GM23338 (cell line): Measurements from ENCODE around the gene WRNIP1. TPM values are rescaled to one million over a fixed set of nuclear protein-coding genes. Genes with fewer than 3 reads are reported as not detected.

Source experiments
- ATAC-seq: fragments of 200-7000 bp; cut with Tn5 transposase; 3 replicates; pipeline ENCODE4 v1.9.1; 2020
- DNase-seq: peaks from one replicate; pipeline ENCODE4 v3.0.0-alpha.2; 2015; ENCODE audit warnings: low spot score
- H2AFZ ChIP-seq: fragments of 200-600 bp; sonication (generic); 2 replicates; pipeline ENCODE4 v1.8.0; 2016; ENCODE audit warnings: antibody characterized with exemption, mild to moderate bottlenecking, moderate library complexity
- H3F3A ChIP-seq: fragments of 200-600 bp; sonication (generic); replicated peaks from 2 replicates; pipeline ENCODE4 v1.8.0; 2017; ENCODE audit warnings: antibody characterized with exemption, mixed run types, low read depth
- H3K27ac ChIP-seq: fragments of 200-600 bp; sonication (generic); 2 replicates; pipeline ENCODE4 v1.6.1; 2016; ENCODE audit warnings: low read depth
- H3K27me3 ChIP-seq: fragments of 200-600 bp; sonication (generic); 2 replicates; pipeline ENCODE4 v1.8.0; 2016; ENCODE audit warnings: mild to moderate bottlenecking, mixed run types, moderate library complexity; ENCODE audit not compliant: insufficient read depth
- H3K36me3 ChIP-seq: fragments of 200-600 bp; sonication (generic); 2 replicates; pipeline ENCODE4 v1.8.0; 2016; ENCODE audit warnings: mild to moderate bottlenecking; ENCODE audit not compliant: insufficient read depth
- H3K4me1 ChIP-seq: fragments of 200-600 bp; sonication (generic); 2 replicates; pipeline ENCODE4 v1.8.0; 2016; ENCODE audit warnings: mild to moderate bottlenecking, moderate library complexity; ENCODE audit not compliant: insufficient read depth
- H3K4me2 ChIP-seq: fragments of 200-600 bp; sonication (generic); 2 replicates; pipeline ENCODE4 v1.7.1; 2017; ENCODE audit warnings: mixed run types
- H3K4me3 ChIP-seq: fragments of 200-600 bp; sonication (generic); 2 replicates; pipeline ENCODE4 v1.6.1; 2016; ENCODE audit warnings: mixed run types
- H3K79me2 ChIP-seq: fragments of 200-600 bp; sonication (generic); replicated peaks from 2 replicates; pipeline ENCODE4 v1.8.0; 2017; ENCODE audit warnings: mild to moderate bottlenecking; ENCODE audit not compliant: insufficient read depth
- H3K9me2 ChIP-seq: fragments of 200-600 bp; sonication (generic); 2 replicates; pipeline ENCODE4 v1.8.0; 2017; ENCODE audit not compliant: insufficient read depth
- H4K20me1 ChIP-seq: fragments of 200-600 bp; sonication (generic); replicated peaks from 2 replicates; pipeline ENCODE4 v1.8.0; 2017; ENCODE audit warnings: mild to moderate bottlenecking; ENCODE audit not compliant: insufficient read depth
- H3K27ac Mint-ChIP-seq: 2 replicates; pipeline ENCODE4 v1.8.0; 2020; ENCODE audit warnings: inconsistent platforms, mild to moderate bottlenecking, moderate library complexity, mixed read lengths
- H3K27me3 Mint-ChIP-seq: 3 replicates; pipeline ENCODE4 v1.8.0; 2022; ENCODE audit warnings: low read depth, mild to moderate bottlenecking, moderate library complexity, mixed read lengths, inconsistent platforms; ENCODE audit not compliant: insufficient read depth, poor library complexity
- H3K36me3 Mint-ChIP-seq: 3 replicates; pipeline ENCODE4 v1.8.0; 2021; ENCODE audit warnings: low read depth, mild to moderate bottlenecking, inconsistent platforms, moderate library complexity, mixed read lengths
- H3K4me1 Mint-ChIP-seq: 3 replicates; pipeline ENCODE4 v1.8.0; 2020; ENCODE audit warnings: mild to moderate bottlenecking, inconsistent platforms, mixed read lengths
- H3K4me3 Mint-ChIP-seq: 3 replicates; pipeline ENCODE4 v1.8.0; 2021; ENCODE audit warnings: moderate library complexity, mild to moderate bottlenecking, inconsistent platforms, mixed read lengths
- H3K9me3 Mint-ChIP-seq: 3 replicates; pipeline ENCODE4 v1.8.0; 2020; ENCODE audit warnings: moderate library complexity, mild to moderate bottlenecking, inconsistent platforms, mixed read lengths
- CREB1 ChIP-seq: fragments of 250-450 bp; sonication (Bioruptor Pico); IDR thresholded peaks from 2 replicates; pipeline ENCODE4 v1.5.0; 2020; ENCODE audit warnings: low read depth, mild to moderate bottlenecking, moderate library complexity
- CTCF ChIP-seq, 2 experiments: fragments of 200-600 bp in 1 of 2; sonication (generic) in 1 of 2; conservative IDR thresholded peaks; 2 replicates each; pipeline versions ENCODE4 v1.5.1 to v1.6.1; 2016 to 2017; ENCODE audit warnings: antibody characterized with exemption in 2 of 2, low read depth in 2 of 2, mild to moderate bottlenecking in 2 of 2, moderate library complexity in 1 of 2
- EZH2phosphoT487 ChIP-seq: fragments of 200-600 bp; sonication (generic); IDR thresholded peaks from one replicate; pipeline ENCODE4 v1.8.1; 2018; ENCODE audit warnings: antibody characterized with exemption; ENCODE audit not compliant: unreplicated experiment
- JUNB ChIP-seq: IDR thresholded peaks from one replicate; pipeline ENCODE4 v1.6.1; 2016; ENCODE audit warnings: antibody characterized with exemption; ENCODE audit not compliant: unreplicated experiment
- NANOG ChIP-seq: IDR thresholded peaks from 2 replicates; pipeline ENCODE4 v1.6.1; 2016; ENCODE audit warnings: antibody characterized with exemption, borderline replicate concordance
- POLR2AphosphoS5 ChIP-seq: IDR thresholded peaks from 2 replicates; pipeline ENCODE4 v1.6.1; 2016; ENCODE audit warnings: antibody characterized with exemption, low read depth
- REST ChIP-seq: IDR thresholded peaks from one replicate; pipeline ENCODE4 v1.6.1; 2018; ENCODE audit warnings: antibody characterized with exemption; ENCODE audit not compliant: unreplicated experiment
- ZNF114 ChIP-seq: fragments of 250-450 bp; sonication (Bioruptor Pico); IDR thresholded peaks from 2 replicates; pipeline ENCODE4 v1.5.0; 2020; ENCODE audit warnings: mild to moderate bottlenecking, moderate library complexity
- ZNF331 ChIP-seq: fragments of 250-450 bp; sonication (Bioruptor Pico); IDR thresholded peaks from 2 replicates; pipeline ENCODE4 v1.5.0; 2020; ENCODE audit warnings: low read depth, mild to moderate bottlenecking, moderate library complexity
- ZNF462 ChIP-seq: fragments of 250-450 bp; sonication (Bioruptor Pico); IDR thresholded peaks from 2 replicates; pipeline ENCODE4 v1.5.0; 2020; ENCODE audit warnings: mild to moderate bottlenecking, moderate library complexity
- polyA plus RNA-seq: library from polyadenylated mRNA; unstranded; fragments of >200 nt; fragmentation: Nextera tagmentation; extraction: Ambion mirVana; gene quantifications from 2 replicates; pipeline ENCODE4 v1.2.1, GENCODE V29; 2016
- total RNA-seq: library from RNA; depleted of rRNA; stranded (reverse); fragments of >200 nt; shearing (Covaris generic); gene quantifications from 2 replicates; pipeline ENCODE4 v1.2.3, GENCODE V29; 2014

The WRNIP1 gene
- total and polyA plus RNA-seq, 2 experiments from 2014 or later, result 27.6 to 66.0 TPM

GRCh38 chr6:2715737-2716136 is 49.5 kb upstream of the WRNIP1 start:
- DNase-seq (no peak), ATAC-seq (no peak)
- Mint-ChIP-seq H3K27ac (no peak overlapping the region), H3K36me3 (peaks cover 19% of the 10 kb centered on the region), H3K9me3 (peaks cover 16% of the 10 kb centered on the region), H3K4me3 (no peak overlapping the region), H3K4me1 (peaks cover 9% of the 10 kb centered on the region), H3K27me3 (no peaks in the 10 kb centered on the region)
- Histone ChIP-seq H3K27ac (no peak overlapping the region), H3K4me1 (no peaks in the 10 kb centered on the region; the same call in 1 of the 2 replicates), H3F3A (no peaks in the 10 kb centered on the region), H3K27me3 (no peaks in the 10 kb centered on the region), H3K4me2 (no peak overlapping the region), H3K79me2 (no peaks in the 10 kb centered on the region), H3K36me3 (peaks cover 4% of the 10 kb centered on the region), H2AFZ (no peak overlapping the region), H3K9me2 (peaks cover 5% of the 10 kb centered on the region), H3K4me3 (no peak overlapping the region), H4K20me1 (no peaks in the 10 kb centered on the region)
- TF ChIP-seq ZNF114 (CRISPR knock-in tag) (no peak), CTCF (conservative IDR thresholded peaks at IDR 0.05; ENCODE audit: low read depth in 2 of 2) (no peak), NANOG (no peak), REST (no peak)

GRCh38 chr6:2716936-2717700 is 48.1 kb upstream of the WRNIP1 start:
- no peaks in the 10 kb centered on the region; the same call in 1 of the 2 replicates for H3K4me1 ChIP-seq
- H3K79me2 ChIP-seq, result no peaks in the 10 kb centered on the region
- H3K4me2 ChIP-seq, result no peak overlapping the region
- H3K27ac ChIP-seq, result no peak overlapping the region
- no peaks in the 10 kb centered on the region for H3F3A ChIP-seq
- peaks cover 11% of the 10 kb centered on the region for H3K9me2 ChIP-seq
- H4K20me1 ChIP-seq, result no peaks in the 10 kb centered on the region
- H3K9me3 Mint-ChIP-seq, result peaks cover 10% of the 10 kb centered on the region
- H2AFZ ChIP-seq, result no peak overlapping the region
- peaks cover 12% of the 10 kb centered on the region for H3K36me3 Mint-ChIP-seq
- no peaks in the 10 kb centered on the region; the same call in 1 of the 2 replicates for H3K36me3 ChIP-seq
- no peaks in the 10 kb centered on the region for H3K27me3 ChIP-seq
- ATAC-seq (no peak), DNase-seq (no peak)
- peaks cover 9% of the 10 kb centered on the region for H3K4me1 Mint-ChIP-seq
- no peaks in the 10 kb centered on the region for H3K27me3 Mint-ChIP-seq
- H3K4me3 ChIP-seq, result no peak overlapping the region
- H3K27ac Mint-ChIP-seq, result no peak overlapping the region
- H3K4me3 Mint-ChIP-seq, result no peak overlapping the region
- TF ChIP-seq CREB1 (no peak), POLR2AphosphoS5 (no peak), ZNF462 (CRISPR knock-in tag) (no peak), JUNB (no peak), EZH2phosphoT487 (no peak), ZNF331 (CRISPR knock-in tag) (no peak)
